ENCODE data around the gene CASK.

The CASK gene

GRCh38 chrX:41881166-41881565, 42.2 kb downstream of the CASK start:
- Histone ChIP-seq H3K4me1 (ENCODE audit: control insufficient read depth in 1 of 2, insufficient read depth in 1 of 2, low read depth in 1 of 2, low read length in 1 of 2) (peaks cover 0 to 2% of the 10 kb centered on the region in 2 experiments), H3K27ac (no peak overlapping the region), H3K27me3 (no peaks in the 10 kb centered on the region), H3K36me3 (no peaks in the 10 kb centered on the region), H3K9me3 (no peaks in the 10 kb centered on the region), H3K4me3 (ENCODE audit: low read depth in 1 of 2, low read length in 1 of 2) (no peak overlapping the region)
- TF ChIP-seq CTCF (IDR thresholded peaks at IDR 0.05), result no peak

GRCh38 chrX:41877167-41877566, 46.2 kb downstream of the CASK start:
- no peak overlapping the region for H3K4me3 ChIP-seq (ENCODE audit: low read depth in 1 of 2, low read length in 1 of 2)
- TF ChIP-seq CTCF (IDR thresholded peaks at IDR 0.05), result no peak
- H3K27me3 ChIP-seq, result no peaks in the 10 kb centered on the region

GRCh38 chrX:41875142-41875541, 48.2 kb downstream of the CASK start:
- no peaks in the 10 kb centered on the region for H3K27me3 ChIP-seq
- no peaks in the 10 kb centered on the region for H3K4me1 ChIP-seq (ENCODE audit: control insufficient read depth in 1 of 2, insufficient read depth in 1 of 2, low read depth in 1 of 2, low read length in 1 of 2)
- H3K27ac ChIP-seq, result no peak overlapping the region
- TF ChIP-seq CTCF (IDR thresholded peaks at IDR 0.05), result no peak
- no peak overlapping the region for H3K4me3 ChIP-seq (ENCODE audit: low read depth in 1 of 2, low read length in 1 of 2)
- no peaks in the 10 kb centered on the region for H3K36me3 ChIP-seq
- no peaks in the 10 kb centered on the region for H3K9me3 ChIP-seq

More at GRCh38 chrX:41877167-41877566, 46.2 kb downstream of the CASK start:
- Histone ChIP-seq H3K27ac (no peak overlapping the region), H3K4me1 (ENCODE audit: control insufficient read depth in 1 of 2, insufficient read depth in 1 of 2, low read depth in 1 of 2, low read length in 1 of 2) (peaks cover 0 to 2% of the 10 kb centered on the region in 2 experiments), H3K9me3 (no peaks in the 10 kb centered on the region), H3K36me3 (no peaks in the 10 kb centered on the region)

GRCh38 chrX:41870719-41871151, 52.6 kb downstream of the CASK start:
- Histone ChIP-seq H3K27me3 (no peaks in the 10 kb centered on the region), H3K4me1 (ENCODE audit: control insufficient read depth in 1 of 2, insufficient read depth in 1 of 2, low read depth in 1 of 2, low read length in 1 of 2) (no peaks in the 10 kb centered on the region), H3K4me3 (ENCODE audit: low read depth in 1 of 2, low read length in 1 of 2) (no peak overlapping the region), H3K27ac (no peak overlapping the region), H3K9me3 (no peaks in the 10 kb centered on the region), H3K36me3 (no peaks in the 10 kb centered on the region)
- no peak for TF ChIP-seq CTCF (IDR thresholded peaks at IDR 0.05)

- no peaks in the 10 kb centered on the region for H3K27me3 ChIP-seq
- no peaks in the 10 kb centered on the region for H3K9me3 ChIP-seq
- TF ChIP-seq CTCF (IDR thresholded peaks at IDR 0.05), result no peak
- H3K27ac ChIP-seq, result no peak overlapping the region
- H3K4me3 ChIP-seq (ENCODE audit: low read depth in 1 of 2, low read length in 1 of 2), result no peak overlapping the region
- H3K36me3 ChIP-seq, result no peaks in the 10 kb centered on the region
- no peaks in the 10 kb centered on the region for H3K4me1 ChIP-seq (ENCODE audit: control insufficient read depth in 1 of 2, insufficient read depth in 1 of 2, low read depth in 1 of 2, low read length in 1 of 2)
Measured at GRCh38 chrX:41868392-41868977, 54.9 kb downstream of the CASK start.

Measured in neutrophil (primary cell).